Measurements from ENCODE around the gene FKBP1C. TPM values are rescaled to one million over a fixed set of nuclear protein-coding genes. Genes with fewer than 3 reads are reported as not detected.
"Not testable (repeated sequence)": the region's sequence is repeated elsewhere in the genome, so short reads cannot be mapped to it uniquely, and the experiment has no call there.

FKBP1C gene
- total and polyA plus RNA-seq, 5 experiments from 2014 or later: 0.09 to 0.65 (median 0.21) TPM; not detected in 2

DNA sequence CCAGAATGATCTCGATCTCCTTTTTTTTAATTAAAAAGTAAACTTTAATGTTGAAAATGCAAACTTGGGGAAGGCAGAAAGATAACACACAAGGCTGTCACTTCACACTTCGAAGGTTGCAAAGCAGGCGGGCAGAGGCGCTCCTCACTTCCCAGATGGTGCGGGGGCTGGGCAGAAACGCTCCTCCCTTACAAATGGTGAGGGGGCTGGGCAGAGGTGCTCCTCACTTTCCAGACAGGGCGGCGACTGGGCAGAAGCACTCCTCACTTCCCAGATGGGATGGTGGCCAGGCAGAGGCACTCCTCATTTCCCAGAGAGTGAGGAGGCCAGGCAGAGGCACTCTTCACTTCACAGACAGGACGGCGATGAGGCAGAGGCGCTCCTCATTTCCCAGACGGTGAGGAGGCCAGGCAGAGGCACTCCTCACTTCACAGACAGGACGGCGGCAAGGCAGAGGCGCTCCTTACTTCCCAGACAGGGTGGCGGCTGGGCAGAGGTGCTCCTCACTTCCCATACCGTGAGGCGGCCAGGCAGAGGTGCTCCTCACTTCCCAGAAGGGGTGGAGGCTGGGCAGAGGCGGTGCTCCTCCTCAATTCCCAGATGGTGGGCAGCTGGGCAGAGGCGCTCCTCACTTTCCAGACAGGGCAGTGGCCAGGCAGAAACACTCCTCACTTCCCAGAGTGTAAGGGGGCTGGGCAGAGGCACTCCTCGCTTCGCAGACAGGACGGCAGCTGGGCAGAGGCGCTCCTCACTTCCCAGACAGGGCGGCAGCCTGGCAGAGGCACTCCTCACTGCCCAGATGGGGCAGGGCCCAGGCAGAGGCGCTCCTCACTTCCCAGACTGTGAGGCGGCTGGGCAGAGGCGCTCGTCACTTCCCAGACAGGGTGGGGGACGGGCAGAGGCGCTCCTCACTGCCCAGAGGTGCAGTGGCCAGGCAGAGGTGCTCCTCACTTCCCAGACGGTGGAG, 16.9 kb downstream of the FKBP1C start:
- ATAC-seq, H3K27me3 Mint-ChIP-seq, H3K4me3 Mint-ChIP-seq, H3K27ac Mint-ChIP-seq, H3K36me3 Mint-ChIP-seq, H3K4me1 Mint-ChIP-seq, DNase-seq, POLR2A ChIA-PET: not testable (repeated sequence)
- H3K9me3 Mint-ChIP-seq: peaks cover 0 to 22% (median 5%) of the 10 kb centered on the region in 9 donors

DNA sequence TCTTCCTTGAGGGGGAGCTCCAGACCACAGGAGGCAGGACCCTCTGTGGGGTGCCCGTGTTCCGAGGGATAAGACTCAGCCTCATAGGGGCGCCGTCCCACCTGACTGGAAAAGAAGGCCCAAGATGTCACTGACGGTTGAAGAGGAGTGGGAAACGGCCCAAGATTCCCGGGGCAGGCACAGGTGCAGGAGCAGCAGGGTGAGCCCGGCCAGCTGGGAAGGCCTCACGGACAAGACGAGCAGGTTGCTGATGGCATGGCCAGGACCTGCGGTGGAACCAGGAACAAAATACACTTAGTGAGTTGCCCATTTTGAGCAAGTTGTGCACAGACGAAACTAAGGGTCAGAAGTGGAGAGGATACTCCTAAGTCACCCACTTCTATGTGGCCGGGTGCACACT, 18.8 kb downstream of the FKBP1C start:
- H3K4me1 Mint-ChIP-seq, H3K27me3 Mint-ChIP-seq, H3K4me3 Mint-ChIP-seq, H3K36me3 Mint-ChIP-seq, ATAC-seq, POLR2A ChIA-PET, H3K27ac Mint-ChIP-seq: not testable (repeated sequence)
- peak in 1 of 10 donors; percentile 59 for DNase-seq
- H3K9me3 Mint-ChIP-seq: peaks cover 6 to 28% (median 10%) of the 10 kb centered on the region in 9 donors

DNA sequence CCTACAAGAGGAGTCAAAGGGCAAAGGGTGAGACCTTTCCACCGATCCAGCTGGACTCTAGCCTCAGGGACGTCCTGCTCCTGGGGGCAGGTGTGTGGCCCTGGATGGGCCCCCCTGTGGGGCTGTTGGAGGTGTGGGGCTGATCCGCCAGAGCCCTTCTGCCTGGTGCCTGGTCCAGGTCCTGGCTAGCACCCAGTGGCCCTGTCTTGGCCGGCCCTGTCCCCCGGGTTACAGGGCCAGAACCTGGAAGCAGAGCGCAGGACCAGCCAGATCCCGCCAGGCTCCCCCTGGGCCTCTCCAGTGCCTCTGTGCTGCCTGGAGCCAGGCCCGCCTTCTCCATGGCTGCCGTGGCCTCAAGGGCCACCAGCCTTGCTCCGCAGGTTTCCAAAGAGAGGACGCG, 19.2 kb downstream of the FKBP1C start:
- H3K36me3 Mint-ChIP-seq, ATAC-seq, H3K27me3 Mint-ChIP-seq, POLR2A ChIA-PET, H3K4me1 Mint-ChIP-seq, DNase-seq, H3K4me3 Mint-ChIP-seq, H3K27ac Mint-ChIP-seq: not testable (repeated sequence)
- peaks cover 6 to 29% (median 12%) of the 10 kb centered on the region in 9 donors for H3K9me3 Mint-ChIP-seq

DNA sequence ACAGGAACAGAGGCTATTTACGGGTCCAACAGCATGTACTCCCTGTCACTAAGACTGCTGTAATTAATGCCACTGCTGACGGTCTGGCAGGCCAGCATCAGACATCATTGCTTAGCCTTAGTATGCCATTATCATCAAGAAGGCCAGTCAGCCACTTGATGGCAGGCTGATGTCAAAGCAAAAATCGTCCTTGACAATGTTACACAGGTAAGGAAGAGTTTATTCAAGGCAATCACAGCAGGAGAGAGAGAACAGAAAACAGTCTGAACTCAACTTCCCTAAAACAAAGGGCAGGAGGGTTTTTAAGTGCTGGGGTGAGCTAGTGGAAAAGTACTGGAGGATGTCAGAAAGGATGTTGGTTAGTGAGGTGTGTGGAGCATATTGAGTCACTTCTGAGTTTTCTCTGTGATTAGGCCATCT, 25.1 kb downstream of the FKBP1C start:
- Mint-ChIP-seq H3K4me1 (no peaks in the 10 kb centered on the region), H3K27me3 (peaks cover 0 to 19% (median 5%) of the 10 kb centered on the region in 5 donors), H3K36me3 (no peaks in the 10 kb centered on the region), H3K9me3 (peaks cover 7 to 21% (median 11%) of the 10 kb centered on the region in 9 donors), H3K4me3 (no peak overlapping the region), H3K27ac (no peak overlapping the region)
- DNase-seq (no peak), ATAC-seq (no peak)
- POLR2A ChIA-PET: no interaction called here

DNA sequence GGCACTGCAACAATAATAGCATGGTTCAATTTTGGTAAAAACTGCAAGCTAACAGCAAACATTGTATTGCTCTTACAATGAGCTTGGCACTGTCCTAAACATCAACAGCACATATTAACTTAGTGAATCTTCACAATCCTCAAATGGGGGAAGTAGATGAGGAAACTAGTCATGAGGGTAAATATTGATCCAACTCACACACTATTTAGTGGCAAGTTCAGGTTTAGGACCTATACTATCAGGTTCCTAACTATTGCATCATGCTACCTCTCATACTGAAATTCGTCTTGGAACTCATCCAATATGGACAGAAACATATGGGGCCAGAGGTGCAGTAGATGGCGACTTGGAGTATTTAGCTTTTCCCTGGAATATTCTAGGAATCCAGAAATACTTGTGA, 34.2 kb downstream of the FKBP1C start:
- DNase-seq: no peak
- H3K27ac Mint-ChIP-seq: no peak overlapping the region
- H3K9me3 Mint-ChIP-seq: no peaks in the 10 kb centered on the region
- no peak overlapping the region for H3K4me3 Mint-ChIP-seq
- no peaks in the 10 kb centered on the region for H3K4me1 Mint-ChIP-seq
- POLR2A ChIA-PET: no interaction called here
- no peak for ATAC-seq
- no peaks in the 10 kb centered on the region for H3K27me3 Mint-ChIP-seq
- no peaks in the 10 kb centered on the region for H3K36me3 Mint-ChIP-seq

DNA sequence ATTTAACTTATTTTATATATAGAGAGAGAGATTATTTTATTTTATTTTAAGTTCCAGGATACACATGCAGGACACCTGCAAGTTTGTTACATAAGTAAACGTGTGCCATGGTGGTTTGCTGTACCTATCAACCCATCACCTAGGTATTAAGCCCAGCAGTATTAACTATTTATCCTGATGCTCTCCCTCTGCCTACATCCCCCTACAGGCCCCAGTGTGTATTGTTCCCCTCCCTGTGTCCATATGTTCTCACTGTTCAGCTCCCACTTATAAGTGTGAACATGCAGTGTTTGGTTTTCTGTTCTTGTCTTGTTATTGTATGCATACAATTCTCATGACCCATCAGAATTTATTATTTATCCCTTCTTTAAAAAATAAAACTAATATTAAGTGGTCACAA, 34.6 kb downstream of the FKBP1C start:
- ATAC-seq (no peak), DNase-seq (no peak)
- H3K27ac Mint-ChIP-seq: no peak overlapping the region
- H3K4me1 Mint-ChIP-seq: no peaks in the 10 kb centered on the region
- POLR2A ChIA-PET: no interaction called here
- H3K9me3 Mint-ChIP-seq: no peaks in the 10 kb centered on the region
- H3K4me3 Mint-ChIP-seq: no peak overlapping the region
- no peaks in the 10 kb centered on the region for H3K36me3 Mint-ChIP-seq
- no peaks in the 10 kb centered on the region for H3K27me3 Mint-ChIP-seq

DNA sequence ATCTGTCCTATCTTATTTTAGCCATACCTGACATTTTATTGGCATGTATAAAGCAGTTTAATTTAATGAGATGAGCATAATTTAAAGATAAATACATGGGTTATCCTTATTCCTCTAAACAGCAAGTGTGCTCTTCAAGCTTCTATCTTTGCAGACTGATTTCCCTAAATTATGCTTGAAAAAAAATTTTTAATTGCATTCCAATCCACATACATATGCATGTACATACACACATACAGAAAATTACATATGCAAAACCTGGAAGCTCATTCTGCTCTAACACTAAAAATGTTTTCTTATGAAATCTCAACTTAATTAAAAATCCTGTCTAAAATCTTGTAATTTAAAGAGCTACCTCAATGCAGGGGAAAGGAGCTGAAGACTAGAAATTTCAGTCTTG, 35.3 kb downstream of the FKBP1C start:
- Mint-ChIP-seq H3K27me3 (no peaks in the 10 kb centered on the region), H3K4me1 (no peaks in the 10 kb centered on the region), H3K9me3 (no peaks in the 10 kb centered on the region), H3K27ac (no peak overlapping the region), H3K4me3 (no peak overlapping the region), H3K36me3 (no peaks in the 10 kb centered on the region)
- ATAC-seq (no peak), DNase-seq (no peak)
- POLR2A ChIA-PET: interaction anchor here (0.7 kb wide), 1 partner anchor 13 kb away, joined by 5 read pairs; no protein-coding TSS in a partner anchor

DNA sequence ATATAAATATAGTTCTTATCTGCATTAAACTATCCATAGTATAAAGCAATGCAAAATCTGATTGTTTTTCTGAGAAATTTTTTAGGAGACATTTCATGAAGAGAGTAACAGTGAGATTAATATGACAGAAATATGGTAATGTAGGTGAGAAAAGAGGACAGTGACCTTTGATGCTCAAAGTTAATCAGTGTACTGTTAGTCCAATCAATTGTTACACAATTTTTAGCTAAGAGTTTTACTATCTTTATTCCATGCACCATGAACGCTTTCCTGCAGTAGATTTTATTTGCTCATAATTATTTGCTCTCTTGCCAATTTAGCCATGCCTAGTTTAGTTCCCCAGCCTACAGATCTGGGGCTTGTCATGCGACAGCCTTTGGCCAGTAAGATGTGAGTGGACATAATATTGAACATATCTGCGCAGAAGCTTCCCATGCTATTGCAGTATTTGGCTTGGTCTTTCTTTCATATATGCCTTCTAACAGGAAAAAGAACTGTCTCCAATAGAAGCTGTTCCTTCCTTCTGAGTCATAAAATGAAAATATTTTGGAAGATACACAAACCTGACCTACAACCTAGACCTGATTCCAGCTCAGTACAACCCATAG, 38.7 kb downstream of the FKBP1C start:
- H3K36me3 Mint-ChIP-seq: no peaks in the 10 kb centered on the region
- peaks cover 0 to 1% (median 0%) of the 10 kb centered on the region in 5 donors for H3K27me3 Mint-ChIP-seq
- no peak for ATAC-seq
- no peak overlapping the region for H3K27ac Mint-ChIP-seq
- no peak for DNase-seq
- H3K4me3 Mint-ChIP-seq: no peak overlapping the region
- POLR2A ChIA-PET: no interaction called here
- H3K9me3 Mint-ChIP-seq: no peaks in the 10 kb centered on the region
- no peaks in the 10 kb centered on the region for H3K4me1 Mint-ChIP-seq

DNA sequence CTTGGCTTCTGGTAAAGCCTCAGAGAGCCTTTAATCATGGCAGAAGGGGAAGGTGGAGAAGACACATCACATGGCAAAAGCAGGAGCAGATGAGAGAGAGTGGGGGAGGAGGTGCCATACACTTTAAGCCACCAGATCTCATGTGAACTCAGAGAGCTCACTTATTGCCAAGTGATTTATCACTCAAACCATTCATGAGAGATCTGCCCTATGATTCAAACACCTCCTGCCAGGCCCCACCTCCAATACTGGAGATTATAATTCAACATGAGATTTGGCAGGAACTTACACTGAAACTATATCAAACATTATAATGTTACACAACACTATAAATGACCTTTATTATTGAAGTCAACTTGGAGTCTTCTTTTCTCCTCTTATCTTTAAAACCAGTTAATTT, 47.9 kb downstream of the FKBP1C start:
- Mint-ChIP-seq H3K4me1 (no peaks in the 10 kb centered on the region), H3K9me3 (no peaks in the 10 kb centered on the region), H3K27ac (no peak overlapping the region), H3K36me3 (no peaks in the 10 kb centered on the region), H3K27me3 (peaks cover 0 to 4% (median 0%) of the 10 kb centered on the region in 5 donors), H3K4me3 (no peak overlapping the region)
- POLR2A ChIA-PET: no interaction called here
- ATAC-seq (no peak), DNase-seq (no peak)

DNA sequence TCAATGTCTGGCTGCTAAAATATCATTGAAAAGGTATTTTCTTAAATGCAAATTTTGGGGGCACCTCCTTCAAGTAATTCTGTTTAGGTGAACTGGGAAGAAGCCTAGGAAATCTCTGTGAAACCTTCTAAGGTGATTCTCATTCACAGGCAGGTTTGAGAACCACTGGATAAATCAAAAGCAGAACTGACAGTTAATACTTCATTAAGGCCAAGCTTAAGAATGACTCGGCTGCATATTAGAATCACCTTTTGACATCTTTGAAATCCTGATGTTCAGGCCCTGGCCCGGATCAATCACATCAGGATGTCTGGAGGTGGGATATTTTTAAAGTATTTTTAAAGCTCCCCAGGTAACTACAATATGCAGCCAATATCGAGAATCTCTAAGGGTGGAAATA, 50.6 kb downstream of the FKBP1C start:
- Mint-ChIP-seq H3K9me3 (peaks cover 0 to 2% (median 0%) of the 10 kb centered on the region in 9 donors), H3K27ac (no peak overlapping the region), H3K4me1 (no peaks in the 10 kb centered on the region), H3K27me3 (peaks cover 0 to 4% (median 0%) of the 10 kb centered on the region in 5 donors), H3K4me3 (no peak overlapping the region), H3K36me3 (no peaks in the 10 kb centered on the region)
- no peak for ATAC-seq
- DNase-seq: no peak
- POLR2A ChIA-PET: no interaction called here

Other genes with a start within 250 kb of the FKBP1C start
- gene LGSN, start 108.5 kb downstream of the FKBP1C start, total RNA-seq: under 1 TPM; 0.08 to 0.14 TPM
- not detected for gene LGSN, start 108.5 kb downstream of the FKBP1C start, polyA plus RNA-seq

Measured in naive thymus-derived CD8-positive, alpha-beta T cell (primary cell).